NCI-H2029 (cell line): ENCODE measurements around the gene TCIRG1.
"Not testable (repeated sequence)": the region's sequence is repeated elsewhere in the genome, so short reads cannot be mapped to it uniquely, and the experiment has no call there.

Source experiments
- DNase-seq: peaks from one replicate; lab custom pipeline; 2025; lab: John Stamatoyannopoulos, UW

TCIRG1 gene

DNA sequence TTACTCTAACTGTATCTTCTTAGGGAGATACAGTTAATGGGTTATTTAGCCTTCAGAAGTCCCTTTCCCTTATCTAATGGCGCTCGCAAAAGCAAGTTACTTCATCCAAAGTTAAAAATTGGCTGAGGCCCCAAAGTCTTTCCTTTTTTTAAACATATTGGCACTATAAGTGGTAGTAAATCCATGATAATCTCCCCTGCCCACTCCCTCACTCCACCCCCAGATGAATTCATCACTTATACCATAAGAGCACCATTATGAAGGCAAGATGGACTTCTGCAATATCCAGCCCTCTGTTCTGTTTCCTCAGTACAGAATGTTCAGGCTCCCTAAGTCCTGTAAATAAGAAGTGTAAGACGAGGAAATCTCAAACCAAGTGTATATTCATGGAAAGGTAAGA is 44.7 kb downstream of the TCIRG1 start:
- DNase-seq, result no peak

DNA sequence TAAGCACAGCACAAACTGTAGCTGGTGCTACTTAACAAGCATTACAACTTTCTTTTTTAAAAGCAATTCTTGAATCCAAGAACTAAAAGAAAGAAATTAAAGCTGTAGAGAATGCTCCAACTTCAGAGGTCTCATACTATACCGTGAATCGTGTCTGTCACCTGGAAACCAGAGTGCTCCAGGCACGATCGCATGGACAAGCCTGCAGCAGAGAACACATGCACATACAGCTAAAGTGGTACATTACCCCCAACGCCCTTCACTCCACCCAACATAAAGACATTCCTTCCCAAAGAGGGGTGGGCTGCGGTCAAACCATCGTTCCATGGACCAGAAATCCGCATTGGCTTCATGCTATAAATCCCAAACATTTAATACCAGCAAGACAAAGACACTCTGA is 50.9 kb downstream of the TCIRG1 start:
- DNase-seq, result no peak

DNA sequence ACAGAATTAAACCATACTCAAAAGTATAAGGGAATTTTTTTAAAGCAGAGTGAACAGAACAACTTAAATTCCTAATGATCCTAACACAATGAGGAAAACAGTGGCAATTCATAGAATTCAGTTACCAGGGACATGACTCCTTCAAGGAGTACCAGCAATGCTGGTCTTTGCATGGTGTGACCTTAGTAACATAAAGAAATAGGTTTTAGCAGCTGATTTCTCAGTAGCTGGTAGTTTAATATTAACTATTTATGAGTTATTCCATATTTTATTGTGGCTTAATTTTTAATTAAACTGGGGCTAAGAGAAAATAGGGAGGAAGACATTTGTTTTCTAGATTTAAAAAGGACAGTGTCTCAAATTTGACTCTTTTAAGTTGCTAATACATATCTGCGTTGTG is 51.5 kb downstream of the TCIRG1 start:
- no peak for DNase-seq

DNA sequence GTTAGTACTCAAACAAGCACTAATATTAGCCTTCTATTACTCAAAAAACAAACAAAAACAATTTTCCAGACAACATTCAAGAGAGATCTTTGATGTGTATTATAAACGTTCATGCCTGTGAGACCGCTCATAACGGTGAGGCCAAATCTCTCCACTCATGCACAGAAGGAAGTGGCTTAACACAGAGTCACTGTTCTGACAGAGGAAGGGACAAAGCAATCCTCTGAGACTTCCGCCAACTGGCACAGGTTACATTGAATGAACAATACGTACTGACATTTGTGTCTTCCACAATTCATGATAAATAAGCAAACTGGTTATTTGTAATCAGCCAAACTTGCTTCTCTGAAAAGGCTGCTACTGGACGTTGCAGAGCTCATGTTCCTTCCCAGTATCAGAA is 51.9 kb downstream of the TCIRG1 start:
- DNase-seq, result no peak

DNA sequence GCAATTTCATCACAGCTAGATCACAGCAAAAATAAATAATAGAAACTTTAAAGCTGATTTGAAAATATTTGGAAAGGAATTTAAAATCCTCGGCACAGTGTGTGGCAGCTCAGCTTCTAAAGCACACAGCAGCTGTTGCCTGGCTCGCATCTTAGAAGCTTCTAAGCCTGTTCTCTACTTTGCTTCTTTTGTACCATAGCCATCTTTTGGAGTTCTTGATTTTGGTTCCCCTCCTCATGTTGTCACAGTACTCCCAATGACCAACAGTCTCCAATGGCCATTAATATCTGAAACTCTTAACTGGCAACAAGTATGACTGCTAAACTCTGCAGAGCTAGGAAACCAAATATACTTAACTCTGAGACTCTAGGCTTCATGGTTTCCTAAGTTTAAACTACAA is 53.6 kb downstream of the TCIRG1 start:
- no peak for DNase-seq

DNA sequence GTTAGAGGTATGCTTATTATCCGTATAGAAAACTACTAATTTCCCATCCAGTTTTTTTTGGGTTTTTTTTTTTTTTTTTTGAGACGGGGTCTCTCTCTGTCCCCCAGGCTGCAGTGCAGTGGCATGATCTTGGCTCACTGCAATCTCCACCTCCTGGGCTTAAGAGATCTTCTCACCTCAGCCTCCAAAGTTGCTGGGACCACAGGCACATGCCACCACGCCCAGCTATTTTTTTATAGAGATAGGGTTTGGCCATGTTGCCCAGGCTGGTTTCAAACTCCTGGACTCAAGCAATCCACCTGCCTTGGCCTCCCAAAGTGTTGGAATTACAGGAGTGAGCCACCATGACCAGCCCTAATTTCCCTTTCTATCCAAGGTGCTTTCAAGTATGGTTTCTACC is 54.1 kb downstream of the TCIRG1 start:
- DNase-seq, result not testable (repeated sequence)

DNA sequence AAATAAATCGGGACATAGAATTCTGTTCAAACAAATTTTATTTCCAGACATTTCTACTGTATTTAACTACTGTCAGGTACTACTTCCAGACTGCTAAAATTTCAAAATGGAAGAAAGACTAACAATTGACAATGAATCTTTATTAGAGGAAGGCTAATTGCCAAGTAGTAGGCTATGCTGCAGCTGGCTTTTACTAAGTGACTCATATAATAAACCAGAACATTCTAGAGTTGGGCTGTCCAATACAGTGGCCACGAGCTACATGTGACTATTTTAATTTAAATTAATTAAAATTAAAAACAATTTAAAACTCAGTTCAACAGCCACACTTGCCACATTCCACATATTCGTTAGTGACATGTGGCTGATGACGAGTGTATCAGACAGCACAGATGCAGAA is 54.7 kb downstream of the TCIRG1 start:
- DNase-seq, result no peak

DNA sequence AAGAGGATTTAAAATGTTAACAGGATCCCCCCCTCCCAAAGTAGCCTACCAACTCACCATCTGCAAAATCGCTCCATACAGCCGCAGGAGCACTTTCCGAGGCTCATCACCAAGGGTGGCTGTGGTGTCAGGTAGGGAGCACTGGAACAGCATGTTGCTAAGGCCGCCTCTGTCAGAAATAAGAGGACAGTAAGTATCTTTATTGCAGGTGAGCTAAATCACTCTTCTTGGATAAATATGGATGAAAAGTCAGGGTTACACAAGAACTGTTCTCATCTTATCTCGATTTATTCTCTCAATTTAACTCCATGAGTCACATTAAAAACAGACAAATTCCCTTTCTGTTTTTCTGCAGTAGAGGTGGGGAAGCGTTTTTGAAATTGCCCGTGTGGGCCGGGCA is 58.1 kb downstream of the TCIRG1 start:
- DNase-seq, result no peak

DNA sequence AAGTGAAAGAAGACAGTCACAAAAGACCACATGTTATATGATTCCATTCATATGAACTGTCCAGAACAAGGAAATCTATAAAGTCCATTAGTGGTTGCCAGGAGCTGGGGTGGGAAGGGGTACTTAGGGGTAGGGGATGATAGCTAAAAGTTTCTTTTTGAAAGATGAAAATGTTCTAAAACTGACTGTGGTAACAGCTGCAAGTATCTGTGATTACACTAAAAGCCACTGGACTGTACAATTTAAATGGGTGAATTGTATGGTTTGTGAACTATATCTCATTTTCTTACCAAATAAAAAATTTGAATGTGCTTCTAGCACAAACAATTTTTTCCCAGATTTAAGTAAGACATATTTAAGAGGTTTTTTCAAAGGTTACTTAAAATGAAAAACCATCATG is 60.2 kb downstream of the TCIRG1 start:
- no peak for DNase-seq

DNA sequence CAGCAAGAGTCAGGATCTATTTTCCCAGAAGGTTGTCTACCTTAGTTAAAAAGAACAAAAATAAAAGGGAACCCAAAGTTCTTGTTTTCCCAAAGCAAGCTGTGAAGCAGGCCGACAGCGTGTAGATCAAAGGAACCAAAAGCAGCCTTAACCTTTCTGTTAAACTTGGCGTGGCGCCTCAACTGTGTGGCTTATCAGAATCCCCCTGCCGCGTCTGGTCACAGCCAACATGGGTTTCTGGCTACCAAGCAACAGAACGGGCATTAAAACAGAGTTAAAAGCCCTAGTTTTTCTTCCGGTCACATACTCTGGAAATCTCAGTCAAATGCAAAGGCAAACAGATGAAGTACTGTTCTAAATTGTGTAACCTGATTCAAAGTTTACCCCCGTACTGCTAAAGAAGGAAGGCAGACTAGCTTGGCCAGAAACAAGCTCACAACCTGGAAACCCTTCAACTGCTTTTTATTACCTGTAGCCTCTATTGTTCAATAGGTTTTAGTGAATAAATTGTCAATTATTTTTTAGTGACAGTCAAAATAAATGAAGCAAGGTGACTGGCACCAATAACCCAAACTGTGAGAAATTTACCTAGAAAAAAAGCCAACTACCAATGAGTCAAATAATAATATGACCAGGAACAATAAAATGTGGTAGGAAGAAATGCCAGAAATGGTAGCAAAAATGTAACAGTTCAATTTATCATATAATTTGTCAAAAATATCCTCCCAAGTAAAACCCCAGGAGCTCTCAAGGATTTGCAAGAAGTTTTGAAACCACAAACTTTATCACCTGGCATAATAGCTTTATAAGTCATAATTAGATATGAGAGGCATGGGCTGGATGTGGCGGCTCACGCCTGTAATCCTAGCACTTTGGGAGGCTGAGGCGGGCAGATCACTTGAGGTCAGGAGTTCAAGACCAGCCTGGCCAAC is 60.9 kb downstream of the TCIRG1 start:
- peak; percentile 78 for DNase-seq
